GM23338 (cell line): ENCODE data around the gene MLLT3.

Source experiments
- TF ChIP-seq, protein P1 (sequence below), 2 experiments: fragments of 200-600 bp in 1 of 2; sonication (generic) in 1 of 2; conservative IDR thresholded peaks; 2 replicates each; pipeline versions ENCODE4 v1.5.1 to v1.6.1; 2016 to 2017; ENCODE audit warnings: antibody characterized with exemption in 2 of 2, low read depth in 2 of 2, mild to moderate bottlenecking in 2 of 2, moderate library complexity in 1 of 2
- TF ChIP-seq, protein P2 (sequence below): IDR thresholded peaks from 2 replicates; pipeline ENCODE4 v1.6.1; 2016; ENCODE audit warnings: antibody characterized with exemption

DNA sequence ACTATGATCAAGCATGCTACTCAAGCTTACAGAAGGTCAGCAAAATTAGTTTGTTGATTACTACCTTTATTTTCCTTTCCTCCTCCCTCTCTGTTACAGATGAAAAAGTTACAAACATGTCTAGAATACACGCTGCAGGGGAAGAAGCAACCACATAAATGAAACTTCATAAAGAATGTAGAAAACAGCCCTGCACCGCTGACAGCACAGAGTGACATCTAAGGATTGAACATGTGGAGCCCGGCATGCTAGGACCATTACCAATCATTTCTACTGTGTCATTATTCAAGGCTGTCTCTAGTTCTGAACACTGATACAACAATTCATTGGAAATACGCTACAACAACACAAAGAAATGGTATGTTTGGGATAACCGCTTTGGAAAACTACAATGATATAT is 261.1 kb downstream of the MLLT3 start:
- TF ChIP-seq, protein P1, sequence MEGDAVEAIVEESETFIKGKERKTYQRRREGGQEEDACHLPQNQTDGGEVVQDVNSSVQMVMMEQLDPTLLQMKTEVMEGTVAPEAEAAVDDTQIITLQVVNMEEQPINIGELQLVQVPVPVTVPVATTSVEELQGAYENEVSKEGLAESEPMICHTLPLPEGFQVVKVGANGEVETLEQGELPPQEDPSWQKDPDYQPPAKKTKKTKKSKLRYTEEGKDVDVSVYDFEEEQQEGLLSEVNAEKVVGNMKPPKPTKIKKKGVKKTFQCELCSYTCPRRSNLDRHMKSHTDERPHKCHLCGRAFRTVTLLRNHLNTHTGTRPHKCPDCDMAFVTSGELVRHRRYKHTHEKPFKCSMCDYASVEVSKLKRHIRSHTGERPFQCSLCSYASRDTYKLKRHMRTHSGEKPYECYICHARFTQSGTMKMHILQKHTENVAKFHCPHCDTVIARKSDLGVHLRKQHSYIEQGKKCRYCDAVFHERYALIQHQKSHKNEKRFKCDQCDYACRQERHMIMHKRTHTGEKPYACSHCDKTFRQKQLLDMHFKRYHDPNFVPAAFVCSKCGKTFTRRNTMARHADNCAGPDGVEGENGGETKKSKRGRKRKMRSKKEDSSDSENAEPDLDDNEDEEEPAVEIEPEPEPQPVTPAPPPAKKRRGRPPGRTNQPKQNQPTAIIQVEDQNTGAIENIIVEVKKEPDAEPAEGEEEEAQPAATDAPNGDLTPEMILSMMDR (conservative IDR thresholded peaks at IDR 0.05; ENCODE audit: low read depth in 2 of 2), result no peak
- TF ChIP-seq, protein P2, sequence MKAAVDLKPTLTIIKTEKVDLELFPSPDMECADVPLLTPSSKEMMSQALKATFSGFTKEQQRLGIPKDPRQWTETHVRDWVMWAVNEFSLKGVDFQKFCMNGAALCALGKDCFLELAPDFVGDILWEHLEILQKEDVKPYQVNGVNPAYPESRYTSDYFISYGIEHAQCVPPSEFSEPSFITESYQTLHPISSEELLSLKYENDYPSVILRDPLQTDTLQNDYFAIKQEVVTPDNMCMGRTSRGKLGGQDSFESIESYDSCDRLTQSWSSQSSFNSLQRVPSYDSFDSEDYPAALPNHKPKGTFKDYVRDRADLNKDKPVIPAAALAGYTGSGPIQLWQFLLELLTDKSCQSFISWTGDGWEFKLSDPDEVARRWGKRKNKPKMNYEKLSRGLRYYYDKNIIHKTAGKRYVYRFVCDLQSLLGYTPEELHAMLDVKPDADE, result no peak
